Thyroid gland (tissue), 4 donors: ENCODE measurements around the gene SLC24A3. TPM values are rescaled to one million over a fixed set of nuclear protein-coding genes. Genes with fewer than 3 reads are reported as not detected.

Experiments used
- DNase-seq, 2 donors: peaks; one replicate each; pipeline ENCODE4 v3.0.0-alpha.2; 2019
- H3K27ac ChIP-seq, 3 donors: fragments of 200-600 bp; sonication (generic); 1 replicate in 2 of 3; 2 replicates in 1 of 3; pipeline ENCODE4 v1.5.1; 2016 to 2019; ENCODE audit warnings: mild to moderate bottlenecking in 1 of 3, moderate library complexity in 1 of 3
- H3K27me3 ChIP-seq: fragments of 200-600 bp; sonication (generic); one replicate; pipeline ENCODE4 v1.5.1; 2019
- H3K36me3 ChIP-seq, 2 donors: fragments of 200-600 bp; sonication (generic); one replicate each; pipeline ENCODE4 v1.5.1; 2016 to 2019
- H3K4me1 ChIP-seq, 2 donors: fragments of 200-600 bp; sonication (generic); one replicate each; pipeline ENCODE4 v1.5.1; 2017 to 2019
- H3K4me3 ChIP-seq, 3 donors: fragments of 200-600 bp; sonication (generic); replicated peaks in 1 of 3; 1 replicate in 2 of 3; 2 replicates in 1 of 3; pipeline ENCODE4 v1.5.1; 2016; ENCODE audit warnings: mild to moderate bottlenecking in 1 of 3
- H3K9me3 ChIP-seq: fragments of 200-600 bp; sonication (generic); one replicate; pipeline ENCODE4 v1.5.1; 2017
- CTCF ChIP-seq, 6 experiments: fragments of 200-600 bp in 3 of 6; fragments of 450-650 bp in 3 of 6; sonication (generic) in 3 of 6; IDR thresholded peaks; one replicate each; pipeline ENCODE4 v1.5.1; 2016 to 2019; ENCODE audit warnings: antibody characterized with exemption in 6 of 6, mild to moderate bottlenecking in 2 of 6, inconsistent platforms in 1 of 6, moderate library complexity in 1 of 6
- POLR2A ChIP-seq, 2 donors: fragments of 450-650 bp; IDR thresholded peaks; one replicate each; pipeline ENCODE4 v1.6.1; 2017; ENCODE audit warnings: antibody characterized with exemption in 2 of 2, mild to moderate bottlenecking in 2 of 2, moderate library complexity in 1 of 2
- WGBS, 2 donors: methylation state at CpG; one replicate each; pipeline ENCODE4 v1.1.5; 2017; 5-methylcytosine and 5-hydroxymethylcytosine counted together
- intact Hi-C: fragments of 100-400 bp; cut with DNase I; formaldehyde crosslinking; loops from one replicate; pipeline ENCODE4 v1.15.1; 2023
- total RNA-seq, 4 donors: library from RNA; depleted of rRNA; stranded (reverse); fragments of >200 nt; gene quantifications; one replicate each; pipeline ENCODE4 v1.2.3, GENCODE V29; 2016

SLC24A3 gene
- total RNA-seq, 4 donors from 2014 or later = 4.0 to 8.1 (median 6.3) TPM

GRCh38 chr20:19756761-19757486, 544.5 kb downstream of the SLC24A3 start:
- 13 to 14% methylated on average over 22 of the region's 22 CpGs for WGBS, 2 donors
- intact Hi-C loops = no loop called here
- DNase-seq = peak in 1 of 2 donors; percentile 22

GRCh38 chr20:19757487-19758132, 545.2 kb downstream of the SLC24A3 start:
- H3K9me3 ChIP-seq = no peaks in the 10 kb centered on the region
- DNase-seq = peak; percentile 99
- peaks cover 23 to 44% of the 10 kb centered on the region in 2 donors for H3K4me1 ChIP-seq
- TF ChIP-seq POLR2A (IDR thresholded peaks at IDR 0.05) = peak in 1 of 2 donors; percentile 77
- no peak for TF ChIP-seq CTCF (IDR thresholded peaks at IDR 0.05)
- H3K27me3 ChIP-seq = no peaks in the 10 kb centered on the region
- intact Hi-C loops = no loop called here
- peak overlapping the region; percentile 97 to 99 (median 97) for H3K27ac ChIP-seq
- peak overlapping the region; percentile 34 to 59 (median 53) for H3K4me3 ChIP-seq
- WGBS, 2 donors = 0 to 1% methylated on average over 26 to 29 of the region's 45 CpGs
- H3K36me3 ChIP-seq = no peaks in the 10 kb centered on the region

More at GRCh38 chr20:19756761-19757486, 544.5 kb downstream of the SLC24A3 start:
- Histone ChIP-seq H3K27ac (peak overlapping the region; percentile 97 to 99 (median 97)), H3K4me1 (peaks cover 19 to 37% of the 10 kb centered on the region in 2 donors), H3K36me3 (no peaks in the 10 kb centered on the region), H3K27me3 (no peaks in the 10 kb centered on the region), H3K9me3 (no peaks in the 10 kb centered on the region), H3K4me3 (peak overlapping the region in 2 of 3 donors; percentile 8 to 53)
- TF ChIP-seq POLR2A (IDR thresholded peaks at IDR 0.05) (no peak), CTCF (IDR thresholded peaks at IDR 0.05) (peak in 1 of 6 experiments; percentile 9)

GRCh38 chr20:19758133-19758500, 545.7 kb downstream of the SLC24A3 start, which contains the start of gene RIN2:
TSS of gene RIN2 (plus strand) at chr20:19758258. CDS start at chr20:19889602, 131,344 bp downstream.
- Histone ChIP-seq H3K27me3 (no peaks in the 10 kb centered on the region), H3K4me3 (peak within 1 kb of the TSS; percentile 34 to 86 (median 53)), H3K27ac (peak within 1 kb of the TSS; percentile 97 to 99 (median 97)), H3K36me3 (no peaks in the 10 kb centered on the region), H3K4me1 (peaks cover 23 to 44% of the 10 kb centered on the region in 2 donors), H3K9me3 (no peaks in the 10 kb centered on the region)
- intact Hi-C loops = no loop called here
- peak in 1 of 2 donors; percentile 89 for DNase-seq
- WGBS, 2 donors = 0% methylated on average over 5 to 6 of the region's 25 CpGs
- TF ChIP-seq CTCF (IDR thresholded peaks at IDR 0.05) (no peak), POLR2A (IDR thresholded peaks at IDR 0.05) (peak; percentile 74)

- intact Hi-C loops = no loop called here
- H3K36me3 ChIP-seq = no peaks in the 10 kb centered on the region
- peak; percentile 82 to 86 for DNase-seq
- TF ChIP-seq CTCF (IDR thresholded peaks at IDR 0.05) (peak in 1 of 6 experiments; percentile 6), POLR2A (IDR thresholded peaks at IDR 0.05) (peak in 1 of 2 donors; percentile 22)
- peaks cover 23 to 44% of the 10 kb centered on the region in 2 donors for H3K4me1 ChIP-seq
- H3K27me3 ChIP-seq = no peaks in the 10 kb centered on the region
- H3K27ac ChIP-seq = peak overlapping the region; percentile 97 to 99 (median 97)
- peak overlapping the region; percentile 34 to 86 (median 53) for H3K4me3 ChIP-seq
- WGBS, 2 donors = 0 to 3% methylated on average over 26 to 30 of the region's 54 CpGs
- no peaks in the 10 kb centered on the region for H3K9me3 ChIP-seq
Measured at GRCh38 chr20:19758501-19759331, 546.3 kb downstream of the SLC24A3 start.
